Measurements from ENCODE around the gene IRF6.

The IRF6 gene

DNA sequence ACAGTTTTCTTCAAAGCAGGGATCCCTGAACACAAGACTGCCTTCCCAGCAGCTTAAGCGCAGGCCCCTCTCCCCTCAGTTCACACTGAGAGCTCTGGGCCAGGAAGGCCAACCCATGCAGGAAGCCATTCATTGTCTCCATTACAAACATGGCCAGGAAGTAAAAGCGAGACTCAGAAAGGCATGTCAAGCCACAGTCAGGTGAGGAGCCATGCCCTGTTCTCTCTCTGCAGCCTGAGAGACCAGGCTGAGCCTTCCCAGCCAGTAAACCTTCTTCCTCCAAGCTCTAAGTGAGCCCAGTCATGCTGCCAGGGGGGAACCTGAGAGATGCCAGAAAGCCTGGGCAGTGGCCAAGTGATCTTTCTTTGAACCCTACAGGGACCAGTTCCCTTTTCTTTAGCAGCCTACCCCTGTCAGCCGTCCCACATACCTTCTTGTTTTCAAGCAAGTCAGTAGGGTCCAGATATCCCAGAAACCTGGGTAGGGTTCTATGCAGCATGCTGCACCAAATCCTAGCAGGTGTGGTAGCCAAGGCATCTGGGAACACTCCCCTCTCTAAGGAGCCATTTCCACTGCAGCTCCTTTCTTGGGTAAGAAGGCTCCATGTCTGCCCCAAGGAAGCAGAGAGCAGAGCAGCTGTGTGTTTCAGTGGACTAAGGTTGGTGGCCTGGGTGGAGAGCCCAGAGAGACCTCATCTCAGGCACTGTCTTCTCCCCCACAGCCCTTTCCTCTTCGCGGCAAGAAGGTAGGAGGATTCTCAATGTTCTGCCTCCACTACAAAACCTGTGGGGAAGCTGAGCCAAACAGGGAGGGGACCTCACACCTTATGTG, 49.1 kb downstream of the IRF6 start:
- TF ChIP-seq, protein P1, sequence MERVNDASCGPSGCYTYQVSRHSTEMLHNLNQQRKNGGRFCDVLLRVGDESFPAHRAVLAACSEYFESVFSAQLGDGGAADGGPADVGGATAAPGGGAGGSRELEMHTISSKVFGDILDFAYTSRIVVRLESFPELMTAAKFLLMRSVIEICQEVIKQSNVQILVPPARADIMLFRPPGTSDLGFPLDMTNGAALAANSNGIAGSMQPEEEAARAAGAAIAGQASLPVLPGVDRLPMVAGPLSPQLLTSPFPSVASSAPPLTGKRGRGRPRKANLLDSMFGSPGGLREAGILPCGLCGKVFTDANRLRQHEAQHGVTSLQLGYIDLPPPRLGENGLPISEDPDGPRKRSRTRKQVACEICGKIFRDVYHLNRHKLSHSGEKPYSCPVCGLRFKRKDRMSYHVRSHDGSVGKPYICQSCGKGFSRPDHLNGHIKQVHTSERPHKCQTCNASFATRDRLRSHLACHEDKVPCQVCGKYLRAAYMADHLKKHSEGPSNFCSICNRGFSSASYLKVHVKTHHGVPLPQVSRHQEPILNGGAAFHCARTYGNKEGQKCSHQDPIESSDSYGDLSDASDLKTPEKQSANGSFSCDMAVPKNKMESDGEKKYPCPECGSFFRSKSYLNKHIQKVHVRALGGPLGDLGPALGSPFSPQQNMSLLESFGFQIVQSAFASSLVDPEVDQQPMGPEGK (CRISPR knock-in tag; IDR thresholded peaks at IDR 0.05; ENCODE audit: borderline replicate concordance), result no peak
- no peak for TF ChIP-seq TCF4 (CRISPR knock-in tag; IDR thresholded peaks at IDR 0.05; ENCODE audit: borderline replicate concordance)
- no peak for TF ChIP-seq ZC3H10 (CRISPR knock-in tag; IDR thresholded peaks at IDR 0.05)
- no peak for TF ChIP-seq ZNF565 (CRISPR knock-in tag; conservative IDR thresholded peaks at IDR 0.05; ENCODE audit: low read depth)
- no peak for TF ChIP-seq ARNTL (CRISPR knock-in tag; IDR thresholded peaks at IDR 0.05; ENCODE audit: borderline replicate concordance, low read depth)
- no peak for TF ChIP-seq ISL1 (CRISPR knock-in tag; IDR thresholded peaks at IDR 0.05)
- TF ChIP-seq SNAI2 (CRISPR knock-in tag; IDR thresholded peaks at IDR 0.05), result no peak
- TF ChIP-seq, protein P2, sequence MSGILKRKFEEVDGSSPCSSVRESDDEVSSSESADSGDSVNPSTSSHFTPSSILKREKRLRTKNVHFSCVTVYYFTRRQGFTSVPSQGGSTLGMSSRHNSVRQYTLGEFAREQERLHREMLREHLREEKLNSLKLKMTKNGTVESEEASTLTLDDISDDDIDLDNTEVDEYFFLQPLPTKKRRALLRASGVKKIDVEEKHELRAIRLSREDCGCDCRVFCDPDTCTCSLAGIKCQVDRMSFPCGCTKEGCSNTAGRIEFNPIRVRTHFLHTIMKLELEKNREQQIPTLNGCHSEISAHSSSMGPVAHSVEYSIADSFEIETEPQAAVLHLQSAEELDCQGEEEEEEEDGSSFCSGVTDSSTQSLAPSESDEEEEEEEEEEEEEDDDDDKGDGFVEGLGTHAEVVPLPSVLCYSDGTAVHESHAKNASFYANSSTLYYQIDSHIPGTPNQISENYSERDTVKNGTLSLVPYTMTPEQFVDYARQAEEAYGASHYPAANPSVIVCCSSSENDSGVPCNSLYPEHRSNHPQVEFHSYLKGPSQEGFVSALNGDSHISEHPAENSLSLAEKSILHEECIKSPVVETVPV (CRISPR knock-in tag; IDR thresholded peaks at IDR 0.05), result no peak
- TF ChIP-seq, protein P3, sequence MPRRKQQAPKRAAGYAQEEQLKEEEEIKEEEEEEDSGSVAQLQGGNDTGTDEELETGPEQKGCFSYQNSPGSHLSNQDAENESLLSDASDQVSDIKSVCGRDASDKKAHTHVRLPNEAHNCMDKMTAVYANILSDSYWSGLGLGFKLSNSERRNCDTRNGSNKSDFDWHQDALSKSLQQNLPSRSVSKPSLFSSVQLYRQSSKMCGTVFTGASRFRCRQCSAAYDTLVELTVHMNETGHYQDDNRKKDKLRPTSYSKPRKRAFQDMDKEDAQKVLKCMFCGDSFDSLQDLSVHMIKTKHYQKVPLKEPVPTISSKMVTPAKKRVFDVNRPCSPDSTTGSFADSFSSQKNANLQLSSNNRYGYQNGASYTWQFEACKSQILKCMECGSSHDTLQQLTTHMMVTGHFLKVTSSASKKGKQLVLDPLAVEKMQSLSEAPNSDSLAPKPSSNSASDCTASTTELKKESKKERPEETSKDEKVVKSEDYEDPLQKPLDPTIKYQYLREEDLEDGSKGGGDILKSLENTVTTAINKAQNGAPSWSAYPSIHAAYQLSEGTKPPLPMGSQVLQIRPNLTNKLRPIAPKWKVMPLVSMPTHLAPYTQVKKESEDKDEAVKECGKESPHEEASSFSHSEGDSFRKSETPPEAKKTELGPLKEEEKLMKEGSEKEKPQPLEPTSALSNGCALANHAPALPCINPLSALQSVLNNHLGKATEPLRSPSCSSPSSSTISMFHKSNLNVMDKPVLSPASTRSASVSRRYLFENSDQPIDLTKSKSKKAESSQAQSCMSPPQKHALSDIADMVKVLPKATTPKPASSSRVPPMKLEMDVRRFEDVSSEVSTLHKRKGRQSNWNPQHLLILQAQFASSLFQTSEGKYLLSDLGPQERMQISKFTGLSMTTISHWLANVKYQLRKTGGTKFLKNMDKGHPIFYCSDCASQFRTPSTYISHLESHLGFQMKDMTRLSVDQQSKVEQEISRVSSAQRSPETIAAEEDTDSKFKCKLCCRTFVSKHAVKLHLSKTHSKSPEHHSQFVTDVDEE (CRISPR knock-in tag; IDR thresholded peaks at IDR 0.05), result no peak
- TF ChIP-seq ZFP3 (CRISPR knock-in tag; IDR thresholded peaks at IDR 0.05), result no peak
- no peak for TF ChIP-seq ESRRG (CRISPR knock-in tag; IDR thresholded peaks at IDR 0.05)
- TF ChIP-seq, protein P4, sequence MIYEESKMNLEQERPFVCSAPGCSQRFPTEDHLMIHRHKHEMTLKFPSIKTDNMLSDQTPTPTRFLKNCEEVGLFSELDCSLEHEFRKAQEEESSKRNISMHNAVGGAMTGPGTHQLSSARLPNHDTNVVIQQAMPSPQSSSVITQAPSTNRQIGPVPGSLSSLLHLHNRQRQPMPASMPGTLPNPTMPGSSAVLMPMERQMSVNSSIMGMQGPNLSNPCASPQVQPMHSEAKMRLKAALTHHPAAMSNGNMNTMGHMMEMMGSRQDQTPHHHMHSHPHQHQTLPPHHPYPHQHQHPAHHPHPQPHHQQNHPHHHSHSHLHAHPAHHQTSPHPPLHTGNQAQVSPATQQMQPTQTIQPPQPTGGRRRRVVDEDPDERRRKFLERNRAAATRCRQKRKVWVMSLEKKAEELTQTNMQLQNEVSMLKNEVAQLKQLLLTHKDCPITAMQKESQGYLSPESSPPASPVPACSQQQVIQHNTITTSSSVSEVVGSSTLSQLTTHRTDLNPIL (CRISPR knock-in tag; IDR thresholded peaks at IDR 0.05; ENCODE audit: low read depth), result no peak
- TF ChIP-seq ZNF8 (CRISPR knock-in tag; IDR thresholded peaks at IDR 0.05), result no peak
- TF ChIP-seq GLIS3 (CRISPR knock-in tag; IDR thresholded peaks at IDR 0.05), result no peak
- TF ChIP-seq ZNF70 (CRISPR knock-in tag; IDR thresholded peaks at IDR 0.05), result no peak
- TF ChIP-seq CSDC2 (CRISPR knock-in tag; IDR thresholded peaks at IDR 0.05), result no peak
- no peak for TF ChIP-seq OSR1 (CRISPR knock-in tag; IDR thresholded peaks at IDR 0.05)
- ATAC-seq, result no peak; the same call in 1 of the 3 replicates

DNA sequence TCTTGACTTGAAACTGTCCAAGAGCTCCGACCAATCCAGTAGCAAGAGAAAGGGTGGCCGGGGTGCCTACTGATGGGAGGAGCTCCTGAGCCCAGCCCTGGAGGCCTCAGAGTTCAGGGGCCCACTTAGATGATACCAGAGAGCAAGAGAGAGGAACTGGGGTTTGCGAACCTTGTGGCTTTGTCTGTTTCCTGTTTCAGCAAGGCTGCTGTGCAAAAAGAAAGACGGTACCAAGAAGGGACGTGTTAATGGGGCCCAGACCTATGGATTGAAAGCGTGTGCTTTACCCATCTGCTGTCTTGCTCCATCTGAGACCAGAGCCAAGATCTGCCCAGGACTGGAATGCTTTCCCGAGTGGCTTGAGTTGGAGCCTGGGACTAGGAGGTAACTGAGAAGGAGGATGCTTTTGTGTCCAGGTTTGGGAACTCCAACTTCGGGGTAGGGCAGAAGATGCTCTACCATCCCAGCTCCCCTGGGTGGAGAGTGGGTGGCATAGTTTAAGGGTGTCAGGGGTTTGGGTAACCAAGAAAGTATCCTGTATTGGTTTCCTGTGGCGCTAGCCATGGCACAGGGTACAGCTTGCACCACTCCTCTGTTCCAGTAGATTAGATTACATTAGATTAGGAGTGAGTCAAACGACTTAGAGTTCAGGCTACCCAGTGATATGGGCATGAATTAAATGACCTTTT, 49.9 kb downstream of the IRF6 start, which contains the start of gene TRAF3IP3:
TSS of gene TRAF3IP3 (plus strand) at position 128 of the 689 bp plus-strand sequence. CDS start 3,987 bp downstream, outside the sequence.
- no peak for ATAC-seq
- TF ChIP-seq, protein P3 (CRISPR knock-in tag; IDR thresholded peaks at IDR 0.05), result no peak
- no peak for TF ChIP-seq ESRRG (CRISPR knock-in tag; IDR thresholded peaks at IDR 0.05)
- no peak for TF ChIP-seq ZFP30 (CRISPR knock-in tag; IDR thresholded peaks at IDR 0.05)
- TF ChIP-seq ZC3H10 (CRISPR knock-in tag; IDR thresholded peaks at IDR 0.05), result no peak
- TF ChIP-seq, protein P2 (CRISPR knock-in tag; IDR thresholded peaks at IDR 0.05), result no peak
- no peak for TF ChIP-seq PPARA (CRISPR knock-in tag; IDR thresholded peaks at IDR 0.05; ENCODE audit: borderline replicate concordance)

All from SK-N-SH treated with all-trans-retinoic acid at 6 μM for 48 hours (cell line).